Measurements from ENCODE around the gene ASB13.

ASB13 gene

GRCh38 chr10:5645944-5646617 is 20.3 kb downstream of the ASB13 start:
- no peak for FAIRE-seq

GRCh38 chr10:5645375-5645774 is 21.0 kb downstream of the ASB13 start:
- no peak for FAIRE-seq

DNA sequence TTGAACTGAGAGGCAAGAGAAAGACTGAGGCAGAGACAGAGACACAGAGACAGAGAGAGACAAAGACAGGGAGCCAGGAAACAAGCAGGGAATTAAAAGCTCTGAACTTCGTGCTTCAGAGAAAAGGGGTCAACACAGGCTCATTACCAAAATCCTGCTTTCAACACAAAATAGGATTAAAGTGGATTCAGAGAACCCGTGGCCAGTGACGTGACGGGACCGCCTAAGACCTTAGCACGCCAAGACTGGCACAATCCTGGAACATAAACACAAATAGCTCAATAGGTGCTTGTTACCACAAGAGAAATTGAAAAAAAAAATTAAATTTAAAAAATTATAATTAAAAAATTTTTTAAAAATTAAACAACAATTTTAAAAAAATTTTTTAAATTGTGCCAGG is 21.5 kb downstream of the ASB13 start:
- FAIRE-seq: no peak

GRCh38 chr10:5643346-5644067 is 22.9 kb downstream of the ASB13 start:
- no peak for FAIRE-seq

- FAIRE-seq: no peak
Observed at GRCh38 chr10:5641501-5641900, 24.9 kb downstream of the ASB13 start.

GRCh38 chr10:5640501-5640900 is 25.9 kb downstream of the ASB13 start:
- no peak for FAIRE-seq

GRCh38 chr10:5640036-5640435 is 26.4 kb downstream of the ASB13 start:
- FAIRE-seq: no peak

- FAIRE-seq: no peak
Observed at GRCh38 chr10:5639066-5639465, 27.3 kb downstream of the ASB13 start.

DNA sequence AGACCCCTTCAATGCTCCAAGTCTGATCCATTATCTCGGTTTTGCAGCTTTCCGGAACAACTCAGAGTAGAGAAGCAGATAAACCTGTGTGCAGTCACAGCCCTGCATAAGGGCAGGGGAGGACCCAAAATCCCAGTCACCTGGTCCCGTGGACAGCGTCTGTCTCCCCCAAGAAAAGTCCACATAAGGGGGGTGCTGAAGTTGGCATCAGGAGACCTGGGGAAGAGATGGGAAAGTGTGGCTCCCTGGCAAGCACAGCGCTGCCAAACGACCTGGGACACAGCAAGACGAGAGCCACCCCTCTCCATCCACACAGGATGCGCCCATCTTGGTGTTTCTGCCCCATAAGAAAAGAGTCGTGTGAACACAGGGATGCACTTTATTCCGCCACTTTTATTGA is 27.9 kb downstream of the ASB13 start:
- no peak for FAIRE-seq

GRCh38 chr10:5634918-5635317 is 31.5 kb downstream of the ASB13 start:
- no peak for FAIRE-seq

DNA sequence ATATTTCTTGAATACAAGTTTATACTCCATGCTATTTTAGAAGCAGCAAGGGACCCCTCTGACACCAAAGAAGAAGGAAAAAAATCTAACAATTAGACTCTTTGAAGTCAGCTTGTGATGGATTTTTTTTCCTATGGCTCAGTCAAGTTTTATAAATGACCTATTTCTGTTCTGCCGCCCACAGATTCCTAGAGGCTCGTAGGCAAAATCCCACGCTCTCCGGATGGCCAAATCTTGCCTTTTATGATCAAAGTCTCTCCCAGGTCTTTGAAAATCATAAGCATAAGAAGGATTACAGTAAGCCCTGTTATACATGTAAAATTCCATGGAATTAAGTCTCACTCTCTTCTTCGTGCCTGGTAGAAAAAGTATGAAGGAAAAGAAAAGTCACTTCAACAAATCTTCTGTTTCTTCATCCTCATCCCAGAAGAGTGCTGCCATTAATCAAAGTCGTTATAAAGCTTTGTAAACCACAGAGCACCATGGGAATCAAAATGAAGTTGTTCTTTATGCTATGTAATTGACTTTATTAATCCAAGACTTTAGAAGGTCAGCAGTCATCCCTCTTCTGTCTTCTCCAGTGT is 33.1 kb downstream of the ASB13 start:
- no peak for FAIRE-seq

DNA sequence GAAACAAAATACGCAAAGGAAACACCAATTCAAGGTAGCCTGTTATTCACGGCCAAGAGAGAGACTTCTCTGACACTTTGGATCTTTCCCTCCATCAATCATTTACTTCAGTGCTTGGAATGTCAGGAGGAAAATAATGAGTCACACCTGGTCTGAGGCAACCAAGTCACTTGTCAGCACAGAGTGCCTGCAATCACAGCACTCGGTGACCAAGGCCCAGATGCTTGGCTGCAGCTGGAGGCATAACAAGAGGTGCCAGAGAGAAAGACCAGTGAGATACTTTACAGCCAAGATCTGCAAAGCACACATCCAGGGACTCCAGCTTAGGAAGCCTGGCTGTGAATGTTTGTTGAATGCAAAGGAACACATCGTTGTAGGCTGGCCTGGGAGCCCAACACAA is 33.9 kb downstream of the ASB13 start:
- no peak for FAIRE-seq

DNA sequence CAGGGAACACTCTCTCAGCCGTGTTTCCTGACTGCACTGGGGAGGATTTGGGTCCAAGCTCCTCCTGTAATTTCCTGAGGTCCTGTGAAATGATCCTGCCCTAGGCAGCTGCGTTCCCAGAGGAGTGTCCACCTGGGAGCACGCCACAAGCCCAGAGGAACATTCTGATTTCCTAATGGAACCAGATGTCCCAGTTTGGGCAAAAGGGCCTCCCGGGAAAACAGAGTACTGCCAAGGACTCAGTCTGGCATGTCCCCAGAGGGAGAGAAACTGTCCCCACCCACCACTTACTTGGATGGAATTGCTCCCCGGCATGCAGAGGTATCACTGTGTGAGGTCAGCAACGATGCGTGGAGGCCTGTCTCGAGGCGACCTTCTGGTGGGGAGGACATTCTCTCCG is 34.5 kb downstream of the ASB13 start:
- FAIRE-seq: no peak

DNA sequence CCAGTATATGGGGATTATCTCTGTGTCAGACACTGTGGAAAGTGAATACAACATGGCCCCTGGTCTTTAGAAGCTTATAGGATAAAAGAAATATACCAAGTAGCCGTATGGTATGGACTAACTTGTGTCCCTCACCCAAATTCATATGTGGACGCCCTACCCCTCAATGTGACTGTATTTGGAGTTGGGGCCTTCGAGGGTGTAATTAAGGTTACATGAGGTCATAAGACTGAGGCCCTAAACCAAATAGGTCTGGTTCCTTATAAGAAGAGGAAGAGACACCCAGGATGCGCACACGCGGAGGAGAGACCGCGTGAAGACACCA is 36.3 kb downstream of the ASB13 start:
- no peak for FAIRE-seq

DNA sequence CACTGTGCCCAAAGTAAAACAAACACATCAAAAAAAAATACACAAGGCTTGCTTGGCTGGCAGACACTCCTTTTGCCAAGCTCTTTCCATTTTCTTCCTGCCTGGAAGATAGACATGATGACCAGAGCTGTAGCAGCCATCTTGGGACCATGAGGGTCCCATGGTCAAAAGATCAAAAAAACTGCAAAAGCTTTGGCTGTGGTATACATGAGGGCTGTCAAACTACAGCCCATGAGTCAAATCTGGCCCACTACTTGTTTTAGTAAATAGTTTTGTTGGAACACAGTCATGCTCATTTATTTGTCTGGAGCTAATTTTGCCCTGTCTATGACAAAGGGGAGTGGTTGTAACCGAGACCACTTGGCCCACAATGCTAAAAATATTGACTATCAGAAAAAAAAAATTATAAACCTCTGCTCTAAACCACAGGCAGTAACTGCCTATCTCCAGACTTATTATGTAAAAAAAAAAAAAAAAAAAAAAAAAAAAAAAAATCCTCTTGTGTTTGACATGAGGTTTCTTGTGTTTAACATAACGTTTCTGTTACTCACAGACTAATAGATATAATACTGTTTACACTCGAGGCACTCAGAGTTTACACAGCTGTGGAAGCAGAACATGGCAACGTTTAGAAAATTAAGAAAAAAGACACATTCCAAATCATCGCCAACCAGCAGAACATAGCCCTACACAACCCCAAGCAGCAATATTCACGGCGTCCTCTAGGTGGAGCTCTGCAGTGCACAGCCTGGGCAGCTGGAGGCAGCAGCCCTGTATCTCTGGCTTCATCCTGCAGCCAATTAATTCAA is 36.9 kb downstream of the ASB13 start:
- FAIRE-seq: no peak

DNA sequence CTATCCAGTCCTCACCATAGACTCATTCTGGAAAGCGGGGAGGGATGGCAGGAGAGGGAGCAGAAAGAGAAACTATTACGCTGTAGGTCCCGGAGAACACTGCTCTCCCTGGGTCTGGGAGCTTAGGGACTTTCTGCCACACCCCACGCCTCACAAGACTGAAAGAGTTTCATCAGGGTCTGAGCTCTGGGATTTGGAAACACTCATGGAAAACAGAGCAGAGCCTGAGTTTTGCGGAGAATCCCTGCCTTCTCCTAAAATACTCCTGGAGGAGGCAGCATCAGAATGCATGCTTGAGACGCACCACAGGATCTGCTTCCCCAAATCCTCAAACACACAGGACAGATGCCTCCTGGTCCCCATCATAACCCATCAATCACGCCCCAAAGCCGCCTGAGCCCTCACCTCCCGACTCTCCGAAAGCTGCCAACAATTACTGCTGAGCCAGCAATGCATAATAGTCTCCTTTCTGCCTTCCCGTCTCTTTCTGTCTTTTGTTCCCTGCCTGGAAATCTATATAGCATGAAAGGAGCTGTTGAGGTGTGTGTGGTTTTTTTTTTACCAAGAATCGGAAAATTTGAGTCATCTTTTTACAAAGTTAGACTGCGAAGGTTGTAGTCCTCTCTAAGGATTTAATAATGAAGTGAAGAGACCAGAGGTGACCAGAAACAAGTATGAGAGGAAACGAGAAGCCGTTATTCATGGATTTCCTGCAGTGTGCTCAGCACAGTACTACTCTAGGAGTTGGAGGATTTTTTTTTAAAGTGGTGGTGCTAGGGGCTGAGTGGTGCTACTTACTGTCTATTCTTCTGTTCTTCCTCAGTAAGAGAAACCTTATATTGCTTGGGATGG is 37.7 kb downstream of the ASB13 start:
- FAIRE-seq: no peak

DNA sequence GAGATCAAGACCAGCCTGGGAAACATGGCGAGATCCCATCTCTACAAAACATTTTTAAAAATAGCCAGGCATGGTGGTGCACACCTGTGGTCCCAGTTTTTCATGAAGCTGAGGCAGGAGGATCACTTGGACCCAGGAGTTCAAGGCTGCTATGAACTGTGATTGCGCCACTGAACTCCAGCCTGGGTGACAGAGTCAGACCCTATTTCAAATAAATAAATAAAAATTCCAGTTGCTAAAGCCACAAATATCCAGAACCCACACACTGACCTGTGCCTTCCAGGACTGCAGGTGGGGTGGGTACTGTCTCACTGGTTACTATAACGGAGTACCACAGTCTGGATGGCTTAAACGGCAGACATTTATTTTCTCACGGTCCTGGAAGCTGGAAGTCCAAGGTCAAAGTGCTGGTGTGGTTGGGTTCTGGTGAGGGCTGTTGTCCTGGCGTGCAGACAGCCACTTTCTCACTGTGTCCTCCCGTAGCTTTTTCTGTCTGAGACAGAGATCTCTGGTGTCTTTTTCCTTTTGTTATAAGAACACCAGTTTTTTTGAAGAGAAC is 38.8 kb downstream of the ASB13 start:
- FAIRE-seq: no peak

- no peak for FAIRE-seq
Observed at GRCh38 chr10:5625992-5626777, 40.2 kb downstream of the ASB13 start.

- no peak for FAIRE-seq
Observed at GRCh38 chr10:5624701-5625100, 41.7 kb downstream of the ASB13 start.

DNA sequence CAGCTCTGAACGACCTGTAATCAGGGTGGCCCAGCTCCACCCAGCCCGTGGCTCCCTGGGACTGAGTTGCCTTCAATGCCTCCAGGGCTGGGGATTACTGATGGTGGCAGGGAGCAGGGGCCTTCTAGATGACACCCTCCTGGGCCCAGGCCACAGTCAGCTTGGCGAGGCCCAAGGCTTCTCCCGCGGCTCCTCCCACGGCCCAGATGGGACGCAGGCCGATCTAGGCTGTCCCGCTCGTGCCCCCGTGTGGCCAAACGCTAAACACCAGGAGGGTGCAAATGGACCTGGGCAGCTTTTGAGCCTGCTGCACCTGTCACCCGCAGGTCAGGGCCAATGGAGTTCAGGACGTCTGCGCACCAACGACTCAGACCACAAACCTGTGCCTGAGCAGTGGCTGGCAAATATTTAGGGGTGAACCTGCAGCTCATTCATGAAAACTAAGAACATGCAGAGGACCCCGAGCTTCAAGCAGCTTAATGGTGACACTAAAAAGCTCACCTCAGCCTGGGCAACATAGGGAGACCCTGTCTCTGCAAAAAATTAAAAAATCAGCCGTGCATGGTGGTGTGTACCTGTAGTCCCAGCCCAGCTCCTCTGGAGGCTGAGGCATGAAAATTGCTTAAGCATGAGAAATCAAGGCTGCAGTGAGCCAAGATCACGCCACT is 43.2 kb downstream of the ASB13 start:
- FAIRE-seq: no peak

Measured in TTC549 (cell line).